Keratinocyte (primary cell): ENCODE results near the gene AMBRA1. TPM values are rescaled to one million over a fixed set of nuclear protein-coding genes. Genes with fewer than 3 reads are reported as not detected.

Source experiments
- DNase-seq: peaks from one replicate; pipeline ENCODE4 v3.0.0-alpha.2; 2011; ENCODE audit warnings: low read depth, missing footprints, low spot score
- FAIRE-seq: peaks from 2 replicates; lab custom pipeline; 2011; peaks lifted over from hg19 to GRCh38; lab: Jason Lieb, UNC
- H2AFZ ChIP-seq: 2 replicates; pipeline ENCODE4 v1.6.0; 2012; ENCODE audit warnings: low read length, control low read depth, inconsistent platforms; ENCODE audit not compliant: control insufficient read depth
- H3K27ac ChIP-seq: 2 replicates; pipeline ENCODE4 v1.5.1; 2011; ENCODE audit warnings: low read length; ENCODE audit not compliant: control insufficient read depth, insufficient read depth
- H3K27me3 ChIP-seq: 3 replicates; pipeline ENCODE4 v1.6.0; 2011; ENCODE audit warnings: low read length; ENCODE audit not compliant: control insufficient read depth, insufficient read depth; ENCODE audit errors: extremely low read depth
- H3K36me3 ChIP-seq, 2 experiments: 2 replicates in 1 of 2; 3 replicates in 1 of 2; pipeline ENCODE4 v1.5.1; 2011; ENCODE audit warnings: low read length in 2 of 2, mild to moderate bottlenecking in 1 of 2; ENCODE audit not compliant: control insufficient read depth in 2 of 2, insufficient read depth in 2 of 2; ENCODE audit errors: extremely low read depth in 1 of 2
- H3K4me1 ChIP-seq: 3 replicates; pipeline ENCODE4 v1.5.1; 2011; ENCODE audit warnings: low read length; ENCODE audit not compliant: control insufficient read depth, insufficient read depth; ENCODE audit errors: extremely low read depth
- H3K4me2 ChIP-seq: 3 replicates; pipeline ENCODE4 v1.6.0; 2011; ENCODE audit warnings: low read depth, low read length; ENCODE audit not compliant: control insufficient read depth, insufficient read depth; ENCODE audit errors: extremely low read depth
- H3K4me3 ChIP-seq, 3 experiments: fragments of 200-600 bp in 1 of 3; sonication (generic) in 1 of 3; 2 replicates in 2 of 3; 3 replicates in 1 of 3; pipeline ENCODE4 v1.5.1; 2011 to 2016; ENCODE audit warnings: low read length in 3 of 3, mild to moderate bottlenecking in 3 of 3, control low read depth in 2 of 3, inconsistent platforms in 1 of 3, low read depth in 1 of 3, mixed read lengths in 1 of 3, mixed run types in 1 of 3, moderate library complexity in 1 of 3; ENCODE audit not compliant: control insufficient read depth in 2 of 3, insufficient read depth in 2 of 3; ENCODE audit errors: extremely low read depth in 1 of 3
- H3K79me2 ChIP-seq: 2 replicates; pipeline ENCODE4 v1.6.0; 2012; ENCODE audit warnings: low read length; ENCODE audit not compliant: control insufficient read depth, insufficient read depth
- H3K9ac ChIP-seq: 3 replicates; pipeline ENCODE4 v1.6.0; 2011; ENCODE audit warnings: low read length; ENCODE audit not compliant: control insufficient read depth, insufficient read depth; ENCODE audit errors: extremely low read depth
- H3K9me1 ChIP-seq: 3 replicates; pipeline ENCODE4 v1.6.0; 2011; ENCODE audit warnings: low read length; ENCODE audit not compliant: control insufficient read depth, insufficient read depth; ENCODE audit errors: extremely low read depth
- H3K9me3 ChIP-seq: 2 replicates; pipeline ENCODE4 v1.5.1; 2012; ENCODE audit warnings: low read depth, low read length; ENCODE audit not compliant: control insufficient read depth
- H4K20me1 ChIP-seq: 3 replicates; pipeline ENCODE4 v1.6.0; 2011; ENCODE audit warnings: low read length; ENCODE audit not compliant: control insufficient read depth, insufficient read depth; ENCODE audit errors: extremely low read depth
- CTCF ChIP-seq, 3 experiments: IDR thresholded peaks in 1 of 3; conservative IDR thresholded peaks in 1 of 3; optimal IDR thresholded peaks in 1 of 3; 2 replicates in 2 of 3; 3 replicates in 1 of 3; pipeline versions ENCODE3 to v1.5.1; 2011; ENCODE audit warnings: low read length in 3 of 3, mild to moderate bottlenecking in 3 of 3, moderate library complexity in 2 of 3, control low read depth in 1 of 3, inconsistent platforms in 1 of 3; ENCODE audit not compliant: insufficient read depth in 2 of 3; ENCODE audit errors: extremely low read depth in 1 of 3
- EZH2 ChIP-seq: IDR thresholded peaks from one replicate; pipeline ENCODE4 v1.6.1; 2012; ENCODE audit warnings: inconsistent platforms, mild to moderate bottlenecking, low read length, moderate library complexity
- dilution Hi-C: fragments of 300-500 bp; cut with MboI; formaldehyde crosslinking; loops from one replicate; pipeline ENCODE4 v1.7.0; 2020; ENCODE audit warnings: low sequenced_read_pairs; ENCODE audit not compliant: extremely low pct_ligation_motif_present
- polyA plus RNA-seq, 5 experiments: library from polyadenylated mRNA; depleted of rRNA in 3 of 5; stranded (reverse) in 3 of 5; stranded (forward) in 1 of 5; unstranded in 1 of 5; fragments of >200 nt; gene quantifications; 1 replicate in 1 of 5; 2 replicates in 3 of 5; 3 replicates in 1 of 5; pipeline versions ENCODE4 v1.2.1 to v1.2.3, GENCODE V29; 2011 to 2012; ENCODE audit warnings: missing spikeins in 2 of 5, low read depth in 1 of 5, low replicate concordance in 1 of 5

AMBRA1 gene
- polyA plus RNA-seq, 1 donor (not counting 4 experiments of a cell fraction or from before 2014, with no cell fraction given), result 10.5 TPM

GRCh38 chr11:46631676-46632075 is 37.9 kb upstream of the AMBRA1 start:
- no peaks in the 10 kb centered on the region for H3K9me3 ChIP-seq
- TF ChIP-seq CTCF (optimal IDR thresholded peaks at IDR 0.05 in 1 of 3, IDR thresholded peaks at IDR 0.05 in 1 of 3, conservative IDR thresholded peaks at IDR 0.05 in 1 of 3; ENCODE audit: extremely low read depth in 1 of 3, insufficient read depth in 2 of 3, low read length in 3 of 3), result no peak
- TF ChIP-seq EZH2, result no peak
- no peak overlapping the region for H3K4me2 ChIP-seq
- no peak overlapping the region for H2AFZ ChIP-seq
- no peak for DNase-seq
- dilution Hi-C loops, result no loop called here
- H3K9ac ChIP-seq, result no peak overlapping the region
- H3K36me3 ChIP-seq, result peaks cover 2 to 5% of the 10 kb centered on the region in 2 experiments
- no peaks in the 10 kb centered on the region for H3K79me2 ChIP-seq
- no peaks in the 10 kb centered on the region for H3K4me1 ChIP-seq
- no peaks in the 10 kb centered on the region for H3K9me1 ChIP-seq
- H3K4me3 ChIP-seq, result no peak overlapping the region
- H3K27ac ChIP-seq, result no peak overlapping the region
- H3K27me3 ChIP-seq, result no peaks in the 10 kb centered on the region
- H4K20me1 ChIP-seq, result no peaks in the 10 kb centered on the region
- no peak for FAIRE-seq

- dilution Hi-C loops, result no loop called here
- H3K9me1 ChIP-seq, result no peaks in the 10 kb centered on the region
- no peak for TF ChIP-seq EZH2
- TF ChIP-seq CTCF (optimal IDR thresholded peaks at IDR 0.05 in 1 of 3, IDR thresholded peaks at IDR 0.05 in 1 of 3, conservative IDR thresholded peaks at IDR 0.05 in 1 of 3; ENCODE audit: extremely low read depth in 1 of 3, insufficient read depth in 2 of 3, low read length in 3 of 3), result no peak
- peaks cover 4 to 10% of the 10 kb centered on the region in 2 experiments for H3K36me3 ChIP-seq
- H3K4me2 ChIP-seq, result no peak overlapping the region
- no peak overlapping the region for H2AFZ ChIP-seq
- no peaks in the 10 kb centered on the region for H3K4me1 ChIP-seq
- H3K4me3 ChIP-seq, result no peak overlapping the region
- H3K27ac ChIP-seq, result no peak overlapping the region
- H3K79me2 ChIP-seq, result peaks cover 5% of the 10 kb centered on the region
- DNase-seq (no peak), FAIRE-seq (no peak)
- no peaks in the 10 kb centered on the region for H4K20me1 ChIP-seq
- no peaks in the 10 kb centered on the region for H3K9me3 ChIP-seq
- H3K27me3 ChIP-seq, result no peaks in the 10 kb centered on the region
- H3K9ac ChIP-seq, result no peak overlapping the region
Measured at GRCh38 chr11:46630237-46630636, 36.4 kb upstream of the AMBRA1 start.
